Naive B cell (primary cell): ENCODE results near the gene SLC23A2. TPM values are rescaled to one million over a fixed set of nuclear protein-coding genes. Genes with fewer than 3 reads are reported as not detected.
"Not testable (repeated sequence)": the region's sequence is repeated elsewhere in the genome, so short reads cannot be mapped to it uniquely, and the experiment has no call there.

Experiments
- ATAC-seq, 2 donors: fragments of 150-1000 bp; cut with Tn5 transposase; 2 replicates each; pipeline ENCODE4 v1.10.0; 2021; ENCODE audit warnings: low read depth in 2 of 2, mild to moderate bottlenecking in 2 of 2, moderate library complexity in 2 of 2
- DNase-seq: peaks from one replicate; pipeline ENCODE4 v3.0.0; 2022
- H3K27ac Mint-ChIP-seq, 6 donors: one replicate each; pipeline ENCODE4 v1.8.0; 2020 to 2022; ENCODE audit warnings: mild to moderate bottlenecking in 6 of 6, mixed read lengths in 6 of 6, moderate library complexity in 5 of 6, inconsistent platforms in 2 of 6
- H3K27me3 Mint-ChIP-seq, 3 donors: one replicate each; pipeline ENCODE4 v1.8.0; 2021 to 2022; ENCODE audit warnings: mixed read lengths in 3 of 3, mild to moderate bottlenecking in 1 of 3
- H3K36me3 Mint-ChIP-seq, 2 donors: one replicate each; pipeline ENCODE4 v1.8.0; 2020 to 2022; ENCODE audit warnings: mixed read lengths in 2 of 2, inconsistent platforms in 1 of 2, mild to moderate bottlenecking in 1 of 2
- H3K4me1 Mint-ChIP-seq, 3 donors: one replicate each; pipeline ENCODE4 v1.8.0; 2020 to 2022; ENCODE audit warnings: mixed read lengths in 3 of 3, inconsistent platforms in 1 of 3, mild to moderate bottlenecking in 1 of 3, moderate library complexity in 1 of 3
- H3K4me3 Mint-ChIP-seq, 8 donors: one replicate each; pipeline ENCODE4 v1.8.0; 2020 to 2022; ENCODE audit warnings: mild to moderate bottlenecking in 8 of 8, mixed read lengths in 8 of 8, moderate library complexity in 8 of 8, inconsistent platforms in 2 of 8
- H3K9me3 Mint-ChIP-seq, 7 donors: one replicate each; pipeline ENCODE4 v1.8.0; 2020 to 2022; ENCODE audit warnings: mixed read lengths in 7 of 7, mild to moderate bottlenecking in 5 of 7, inconsistent platforms in 2 of 7, moderate library complexity in 1 of 7
- polyA plus RNA-seq, 6 donors: library from polyadenylated mRNA; unstranded; fragments of 300-500 nt; fragmentation: Illumina TruSeq; gene quantifications; one replicate each; pipeline ENCODE4 v1.2.3, GENCODE V29; 2021; ENCODE audit warnings: low read depth in 6 of 6

Gene SLC23A2
- 10 to 100 TPM in 2 of 6 donors, 1 to 10 TPM in 4; 5.0 to 10.8 (median 7.1) TPM for polyA plus RNA-seq

DNA sequence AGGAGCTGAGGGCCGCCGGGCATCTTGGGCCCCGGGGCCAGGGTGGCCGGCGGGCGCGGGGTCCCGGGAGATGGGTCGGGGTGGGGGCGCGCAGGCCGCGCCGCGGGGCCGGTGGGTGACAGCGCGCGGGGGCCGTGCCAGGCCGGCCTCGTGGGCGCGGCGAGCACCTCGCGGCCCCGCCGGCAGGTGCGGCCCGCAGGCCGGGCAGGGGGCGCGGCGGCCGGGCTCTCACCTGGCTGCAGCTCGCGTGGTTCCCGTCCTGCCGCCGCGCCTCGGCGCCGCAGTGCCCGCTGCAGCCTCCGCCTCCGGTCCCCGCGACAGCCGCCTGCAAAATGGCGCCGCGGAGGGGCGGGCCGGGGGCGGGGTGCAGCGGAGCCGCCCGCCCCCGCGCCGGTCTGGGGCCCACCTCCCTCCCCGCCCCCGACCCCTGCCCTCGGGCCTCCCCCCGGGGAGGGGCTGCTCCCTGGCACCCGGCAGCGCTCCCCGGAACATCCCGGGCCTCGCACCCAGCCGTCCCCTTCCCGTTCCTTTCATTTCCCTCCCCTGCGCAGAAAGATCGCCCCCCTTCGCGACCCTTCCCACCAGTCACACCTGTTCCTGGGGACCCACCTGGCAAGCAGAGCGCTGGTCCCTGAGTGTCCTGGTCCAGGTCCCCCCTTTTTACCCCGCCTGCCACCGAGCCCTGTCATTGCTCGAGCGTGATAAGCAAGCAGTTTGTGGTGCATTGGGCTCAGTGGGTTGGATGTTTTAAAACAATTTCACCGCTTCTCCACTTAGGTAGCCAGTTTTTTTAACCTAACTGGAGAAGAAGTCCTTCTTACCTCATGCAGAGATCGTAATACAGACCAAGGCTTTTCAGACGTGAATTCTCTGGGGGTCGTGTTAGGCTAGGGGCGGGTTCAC is at the start of gene SLC23A2:
SLC23A2 (minus strand) TSS at position 337 of the 903 bp plus-strand sequence. CDS start 68,948 bp downstream, outside the sequence.
- peak within 1 kb of the TSS; percentile 91 to 99 (median 95) for H3K27ac Mint-ChIP-seq
- no peaks in the 10 kb centered on the region for H3K27me3 Mint-ChIP-seq
- ATAC-seq (peak; percentile 81 to 83), DNase-seq (peak; percentile 56)
- H3K9me3 Mint-ChIP-seq: no peaks in the 10 kb centered on the region
- H3K4me3 Mint-ChIP-seq: peak within 1 kb of the TSS; percentile 91 to 100 (median 98)
- peaks cover 33 to 51% (median 44%) of the 10 kb centered on the region in 3 donors for H3K4me1 Mint-ChIP-seq
- no peaks in the 10 kb centered on the region for H3K36me3 Mint-ChIP-seq

- H3K9me3 Mint-ChIP-seq: no peaks in the 10 kb centered on the region
- peak overlapping the region in 4 of 6 donors; percentile 42 to 87 (median 69) for H3K27ac Mint-ChIP-seq
- H3K27me3 Mint-ChIP-seq: no peaks in the 10 kb centered on the region
- peak; percentile 38 for DNase-seq
- peak overlapping the region in 3 of 8 donors; percentile 2 to 86 (median 80) for H3K4me3 Mint-ChIP-seq
- no peaks in the 10 kb centered on the region for H3K36me3 Mint-ChIP-seq
- H3K4me1 Mint-ChIP-seq: peaks cover 7 to 35% (median 19%) of the 10 kb centered on the region in 3 donors
- ATAC-seq: peak; percentile 98 to 99
Observed at GRCh38 chr20:5046656-5047339, 45.5 kb upstream of the SLC23A2 start.

- H3K27ac Mint-ChIP-seq: no peak overlapping the region
- ATAC-seq (no peak), DNase-seq (no peak)
- H3K9me3 Mint-ChIP-seq: no peaks in the 10 kb centered on the region
- peaks cover 7 to 40% (median 26%) of the 10 kb centered on the region in 3 donors for H3K4me1 Mint-ChIP-seq
- H3K36me3 Mint-ChIP-seq: no peaks in the 10 kb centered on the region
- H3K4me3 Mint-ChIP-seq: no peak overlapping the region
- H3K27me3 Mint-ChIP-seq: no peaks in the 10 kb centered on the region
Observed at GRCh38 chr20:5045906-5046305, 44.6 kb upstream of the SLC23A2 start.

DNA sequence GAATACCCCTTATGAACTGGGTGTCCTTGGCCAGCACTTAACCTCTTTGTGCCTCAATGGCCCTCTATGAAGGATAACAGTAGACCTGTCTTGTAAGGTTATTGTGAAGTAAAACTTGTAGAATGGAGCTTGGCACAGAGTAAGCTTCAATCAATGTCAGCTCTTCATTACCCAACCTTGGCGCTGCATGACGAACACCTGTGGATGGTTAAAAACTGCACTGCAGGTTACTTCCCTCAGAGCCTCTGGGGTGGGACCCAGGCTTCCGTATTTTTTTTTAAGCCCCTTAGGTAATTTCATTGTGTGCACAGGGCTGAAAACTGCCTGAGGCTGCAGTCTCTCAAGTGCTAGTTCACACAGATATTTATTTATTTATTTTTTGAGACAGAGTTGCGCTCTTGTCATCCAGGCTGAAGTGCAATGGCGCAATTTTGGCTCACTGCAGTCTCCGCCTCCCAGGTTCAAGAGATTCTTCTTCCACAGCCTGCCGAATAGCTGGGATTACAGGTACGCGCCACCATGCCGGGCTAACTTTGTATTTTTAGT is 42.8 kb upstream of the SLC23A2 start:
- Mint-ChIP-seq H3K27ac (no peak overlapping the region), H3K4me3 (no peak overlapping the region), H3K9me3 (no peaks in the 10 kb centered on the region), H3K4me1 (peaks cover 7 to 40% (median 30%) of the 10 kb centered on the region in 3 donors), H3K27me3 (no peaks in the 10 kb centered on the region), H3K36me3 (no peaks in the 10 kb centered on the region)
- no peak for ATAC-seq
- DNase-seq: no peak

DNA sequence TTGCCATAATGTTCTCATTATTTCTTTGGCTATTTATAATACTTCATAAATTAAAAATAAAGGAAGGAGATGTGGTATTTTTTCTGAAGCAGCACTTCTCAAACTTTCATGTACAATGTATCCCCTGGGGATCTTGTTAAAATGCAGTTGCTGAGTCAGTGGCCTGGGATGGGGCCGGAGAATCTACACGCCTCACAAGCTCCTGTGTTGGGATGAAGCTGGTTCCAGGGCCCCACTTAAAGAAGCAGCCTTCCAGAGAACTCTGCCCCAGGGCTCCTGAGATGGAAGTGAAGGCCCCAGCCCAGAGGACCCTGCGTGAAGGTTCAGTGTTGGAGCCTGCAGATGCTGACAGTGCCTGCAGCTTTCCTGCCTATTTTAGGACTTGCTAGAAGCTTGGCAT is 40.1 kb upstream of the SLC23A2 start:
- DNase-seq (no peak), ATAC-seq (no peak)
- no peaks in the 10 kb centered on the region for H3K27me3 Mint-ChIP-seq
- peaks cover 4 to 33% (median 17%) of the 10 kb centered on the region in 3 donors for H3K4me1 Mint-ChIP-seq
- H3K4me3 Mint-ChIP-seq: no peak overlapping the region
- H3K27ac Mint-ChIP-seq: no peak overlapping the region
- H3K9me3 Mint-ChIP-seq: no peaks in the 10 kb centered on the region
- no peaks in the 10 kb centered on the region for H3K36me3 Mint-ChIP-seq

- Mint-ChIP-seq H3K9me3 (no peaks in the 10 kb centered on the region), H3K27me3 (no peaks in the 10 kb centered on the region), H3K4me1 (peaks cover 0 to 24% (median 11%) of the 10 kb centered on the region in 3 donors), H3K36me3 (no peaks in the 10 kb centered on the region), H3K4me3 (no peak overlapping the region), H3K27ac (no peak overlapping the region)
- ATAC-seq: no peak
- no peak for DNase-seq
Observed at GRCh38 chr20:5040345-5040744, 39.0 kb upstream of the SLC23A2 start.

DNA sequence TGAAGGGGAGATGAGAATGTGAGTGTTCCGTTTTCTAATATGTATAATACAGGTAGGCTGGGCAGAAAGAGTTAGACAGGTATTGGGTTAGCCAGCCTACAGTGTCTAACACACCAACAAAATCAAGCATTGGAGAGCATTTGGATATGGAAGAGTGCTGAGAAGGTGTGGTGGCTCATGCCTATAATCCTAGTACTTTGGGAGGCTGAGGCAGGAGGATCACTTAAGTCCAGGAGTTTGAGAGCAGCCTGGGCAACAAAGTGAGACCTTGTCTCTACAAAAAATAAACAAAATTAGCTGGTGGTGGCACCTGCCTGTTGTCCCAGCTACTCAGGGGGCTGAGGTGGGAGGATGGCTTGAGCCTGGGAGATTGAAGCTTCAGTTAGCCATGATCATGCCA is 38.6 kb upstream of the SLC23A2 start:
- Mint-ChIP-seq H3K4me3 (no peak overlapping the region), H3K27me3 (no peaks in the 10 kb centered on the region)

DNA sequence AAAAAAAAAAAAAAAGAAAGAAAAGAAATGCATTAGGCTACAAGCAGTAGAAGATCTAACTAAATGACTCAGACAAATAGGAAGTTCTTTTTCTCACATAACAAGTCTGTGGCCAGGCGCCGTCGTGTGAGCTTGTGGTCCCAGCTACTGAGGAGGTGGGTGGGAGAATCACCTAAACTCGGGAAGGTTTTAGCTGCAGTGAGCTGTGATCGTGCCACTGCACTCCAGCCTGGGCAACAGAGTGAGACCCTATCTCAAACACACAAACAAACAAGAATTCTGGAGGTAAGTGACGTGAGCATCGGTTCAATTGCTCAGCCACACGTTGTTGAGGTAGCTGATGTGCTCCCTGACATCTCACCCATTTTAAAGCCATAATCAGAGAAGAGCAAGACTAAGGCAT is 37.9 kb upstream of the SLC23A2 start:
- no peaks in the 10 kb centered on the region for H3K27me3 Mint-ChIP-seq
- no peaks in the 10 kb centered on the region for H3K9me3 Mint-ChIP-seq
- H3K36me3 Mint-ChIP-seq: no peaks in the 10 kb centered on the region
- no peak overlapping the region for H3K4me3 Mint-ChIP-seq
- H3K4me1 Mint-ChIP-seq: peaks cover 0 to 22% (median 11%) of the 10 kb centered on the region in 3 donors
- peak overlapping the region in 2 of 6 donors; percentile 44 to 85 for H3K27ac Mint-ChIP-seq
- no peak for DNase-seq
- ATAC-seq: no peak

More for the DNA sequence above, 38.6 kb upstream of the SLC23A2 start:
- DNase-seq (no peak), ATAC-seq (no peak)
- Mint-ChIP-seq H3K27ac (peak overlapping the region in 1 of 6 donors; percentile 26), H3K4me1 (peaks cover 0 to 23% (median 11%) of the 10 kb centered on the region in 3 donors), H3K36me3 (no peaks in the 10 kb centered on the region), H3K9me3 (no peaks in the 10 kb centered on the region)

GRCh38 chr20:5036828-5037227 is 35.5 kb upstream of the SLC23A2 start:
- Mint-ChIP-seq H3K27ac (no peak overlapping the region), H3K4me3 (no peak overlapping the region), H3K27me3 (no peaks in the 10 kb centered on the region), H3K4me1 (peaks cover 0 to 14% (median 11%) of the 10 kb centered on the region in 3 donors), H3K36me3 (no peaks in the 10 kb centered on the region), H3K9me3 (no peaks in the 10 kb centered on the region)
- DNase-seq (no peak), ATAC-seq (no peak)

- not testable (repeated sequence) for ATAC-seq, H3K36me3 Mint-ChIP-seq, DNase-seq, H3K4me3 Mint-ChIP-seq, H3K27me3 Mint-ChIP-seq, H3K9me3 Mint-ChIP-seq, H3K27ac Mint-ChIP-seq
- peaks cover 3 to 15% (median 6%) of the 10 kb centered on the region in 3 donors for H3K4me1 Mint-ChIP-seq
Observed at GRCh38 chr20:5035518-5035917, 34.2 kb upstream of the SLC23A2 start.

DNA sequence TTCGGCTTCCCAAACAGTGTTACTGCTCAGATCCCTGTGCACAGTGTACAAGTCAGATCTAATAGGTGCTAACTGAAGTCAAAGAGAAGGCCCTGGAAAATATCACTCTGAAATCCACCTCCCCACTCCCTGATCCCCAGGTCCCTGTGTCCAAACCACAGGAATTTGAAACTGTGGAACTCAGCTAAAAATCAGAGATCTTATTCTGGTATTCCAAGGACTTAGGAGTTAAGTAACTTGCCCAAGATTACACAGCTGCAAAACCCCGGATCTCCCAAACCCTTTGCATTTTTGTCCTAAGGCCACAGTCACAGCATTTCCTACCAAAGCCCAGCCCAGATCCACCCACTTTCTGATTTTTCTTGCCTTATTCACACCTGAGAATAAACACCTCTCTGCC is 32.3 kb upstream of the SLC23A2 start:
- no peak for ATAC-seq
- no peak for DNase-seq
- Mint-ChIP-seq H3K27ac (peak overlapping the region in 1 of 6 donors; percentile 8), H3K4me3 (no peak overlapping the region), H3K4me1 (peaks cover 4 to 16% (median 8%) of the 10 kb centered on the region in 3 donors), H3K27me3 (no peaks in the 10 kb centered on the region), H3K36me3 (no peaks in the 10 kb centered on the region), H3K9me3 (no peaks in the 10 kb centered on the region)

DNA sequence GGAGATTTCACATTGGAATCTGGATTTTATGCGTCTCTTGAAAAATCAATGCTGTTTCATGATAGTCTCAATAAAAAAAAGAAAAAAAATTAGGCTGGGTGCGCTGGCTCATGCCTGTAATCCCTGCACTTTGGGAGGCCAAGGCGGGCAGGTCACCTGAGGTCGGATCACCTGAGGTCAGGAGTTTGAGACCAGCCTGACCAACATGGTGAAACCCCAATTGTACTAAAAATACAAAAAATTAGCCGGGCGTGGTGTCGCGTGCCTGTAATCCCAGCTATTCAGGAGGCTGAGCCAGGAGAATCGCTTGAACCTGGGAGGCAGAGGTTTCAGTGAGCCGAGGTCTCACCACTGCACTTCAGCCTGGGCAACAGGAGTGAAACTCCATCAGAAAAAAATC is 30.4 kb upstream of the SLC23A2 start:
- not testable (repeated sequence) for H3K9me3 Mint-ChIP-seq, ATAC-seq, H3K4me3 Mint-ChIP-seq

DNA sequence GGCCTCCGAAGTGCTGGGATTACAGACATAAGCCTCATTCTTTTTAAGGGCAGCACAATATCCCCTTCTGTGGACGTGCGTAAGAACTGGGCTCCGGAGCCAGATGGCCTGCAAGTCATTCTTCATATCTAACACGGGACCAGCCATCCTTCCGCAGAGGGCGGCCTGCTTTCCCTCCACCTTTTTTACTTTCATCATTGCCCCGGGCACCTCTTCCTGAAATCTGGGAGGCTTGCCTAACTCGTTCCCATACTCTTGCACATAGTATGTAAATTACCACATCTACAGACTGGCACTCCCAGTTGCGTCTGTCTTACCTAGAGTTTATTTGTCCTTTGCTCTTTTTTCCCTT is 29.9 kb upstream of the SLC23A2 start:
- peak overlapping the region in 1 of 6 donors; percentile 22 for H3K27ac Mint-ChIP-seq
- no peaks in the 10 kb centered on the region for H3K9me3 Mint-ChIP-seq
- peak overlapping the region in 2 of 8 donors; percentile 0 to 10 for H3K4me3 Mint-ChIP-seq
- no peak for DNase-seq
- peaks cover 4 to 10% (median 8%) of the 10 kb centered on the region in 3 donors for H3K4me1 Mint-ChIP-seq
- H3K27me3 Mint-ChIP-seq: no peaks in the 10 kb centered on the region
- no peak for ATAC-seq
- H3K36me3 Mint-ChIP-seq: no peaks in the 10 kb centered on the region

More for the DNA sequence above, 30.4 kb upstream of the SLC23A2 start:
- H3K27ac Mint-ChIP-seq, H3K36me3 Mint-ChIP-seq, H3K27me3 Mint-ChIP-seq, DNase-seq: not testable (repeated sequence)
- peaks cover 4 to 14% (median 8%) of the 10 kb centered on the region in 3 donors for H3K4me1 Mint-ChIP-seq
